ENCODE results near the gene ELAC2. TPM values are rescaled to one million over a fixed set of nuclear protein-coding genes. Genes with fewer than 3 reads are reported as not detected.
A peak's percentile ranks its signal among the peaks of the same experiment; 100 is the strongest.

Gene ELAC2, protein sequence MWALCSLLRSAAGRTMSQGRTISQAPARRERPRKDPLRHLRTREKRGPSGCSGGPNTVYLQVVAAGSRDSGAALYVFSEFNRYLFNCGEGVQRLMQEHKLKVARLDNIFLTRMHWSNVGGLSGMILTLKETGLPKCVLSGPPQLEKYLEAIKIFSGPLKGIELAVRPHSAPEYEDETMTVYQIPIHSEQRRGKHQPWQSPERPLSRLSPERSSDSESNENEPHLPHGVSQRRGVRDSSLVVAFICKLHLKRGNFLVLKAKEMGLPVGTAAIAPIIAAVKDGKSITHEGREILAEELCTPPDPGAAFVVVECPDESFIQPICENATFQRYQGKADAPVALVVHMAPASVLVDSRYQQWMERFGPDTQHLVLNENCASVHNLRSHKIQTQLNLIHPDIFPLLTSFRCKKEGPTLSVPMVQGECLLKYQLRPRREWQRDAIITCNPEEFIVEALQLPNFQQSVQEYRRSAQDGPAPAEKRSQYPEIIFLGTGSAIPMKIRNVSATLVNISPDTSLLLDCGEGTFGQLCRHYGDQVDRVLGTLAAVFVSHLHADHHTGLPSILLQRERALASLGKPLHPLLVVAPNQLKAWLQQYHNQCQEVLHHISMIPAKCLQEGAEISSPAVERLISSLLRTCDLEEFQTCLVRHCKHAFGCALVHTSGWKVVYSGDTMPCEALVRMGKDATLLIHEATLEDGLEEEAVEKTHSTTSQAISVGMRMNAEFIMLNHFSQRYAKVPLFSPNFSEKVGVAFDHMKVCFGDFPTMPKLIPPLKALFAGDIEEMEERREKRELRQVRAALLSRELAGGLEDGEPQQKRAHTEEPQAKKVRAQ
- total RNA-seq = 80.7 and 91.2 TPM in 2 replicates

DNA sequence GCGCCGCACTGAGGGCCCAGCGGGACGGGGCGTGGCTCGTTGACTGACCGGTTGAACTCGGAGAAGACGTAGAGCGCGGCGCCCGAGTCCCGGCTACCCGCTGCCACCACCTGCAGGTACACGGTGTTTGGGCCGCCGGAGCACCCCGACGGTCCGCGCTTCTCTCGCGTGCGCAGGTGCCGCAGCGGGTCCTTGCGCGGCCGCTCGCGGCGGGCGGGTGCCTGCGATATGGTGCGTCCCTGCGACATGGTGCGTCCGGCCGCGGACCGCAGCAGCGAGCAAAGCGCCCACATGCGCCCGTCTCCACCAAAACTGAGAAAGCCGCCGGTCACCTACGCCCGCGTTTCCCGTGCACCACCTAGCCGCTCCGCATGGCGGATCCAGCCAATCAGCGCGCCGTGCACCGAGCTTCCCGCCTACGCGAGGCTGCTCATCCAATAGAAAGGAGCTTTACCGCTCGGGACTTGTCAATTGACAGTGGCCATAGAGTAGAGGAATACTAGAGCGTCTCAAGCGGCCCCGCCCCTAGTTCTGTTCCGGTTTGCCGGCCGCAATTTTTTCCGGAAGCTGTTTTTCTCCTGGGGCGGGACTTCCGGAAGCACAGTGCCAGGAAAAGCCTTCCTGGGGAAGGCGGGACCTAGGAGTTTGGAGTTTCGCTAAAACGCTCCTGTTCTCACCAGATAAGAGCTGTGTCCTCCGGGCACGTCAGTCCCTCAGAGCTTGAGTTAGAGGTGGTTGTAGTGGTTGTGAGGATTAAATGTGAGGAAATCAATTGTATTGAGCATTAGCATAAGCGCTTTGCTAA is at the start of gene ELAC2:
ELAC2 (minus strand) TSS at position 373 of the 805 bp plus-strand sequence; CDS start at position 293, 80 bp downstream.
- H3K27ac Mint-ChIP-seq = peak within 1 kb of the TSS; percentile 91
- H3K9me3 Mint-ChIP-seq = no peaks in the 10 kb centered on the region
- intact Hi-C loops (cut with micrococcal nuclease) = loop anchor here (1.0 to 2.0 kb wide), 3 partner anchors 15 to 1285 kb away; partner anchors contain the start of gene ZNF18
- no peaks in the 10 kb centered on the region for H3K27me3 Mint-ChIP-seq (ENCODE audit: low read depth)
- H3K4me3 Mint-ChIP-seq (ENCODE audit: low read depth) = peak within 1 kb of the TSS; percentile 92
- H3K36me3 Mint-ChIP-seq (ENCODE audit: low read depth) = peaks cover 40% of the 10 kb centered on the region
- peaks cover 26% of the 10 kb centered on the region for H3K4me1 Mint-ChIP-seq (ENCODE audit: low read depth)
- DNase-seq (ENCODE audit: low spot score) = peak; percentile 97

DNA sequence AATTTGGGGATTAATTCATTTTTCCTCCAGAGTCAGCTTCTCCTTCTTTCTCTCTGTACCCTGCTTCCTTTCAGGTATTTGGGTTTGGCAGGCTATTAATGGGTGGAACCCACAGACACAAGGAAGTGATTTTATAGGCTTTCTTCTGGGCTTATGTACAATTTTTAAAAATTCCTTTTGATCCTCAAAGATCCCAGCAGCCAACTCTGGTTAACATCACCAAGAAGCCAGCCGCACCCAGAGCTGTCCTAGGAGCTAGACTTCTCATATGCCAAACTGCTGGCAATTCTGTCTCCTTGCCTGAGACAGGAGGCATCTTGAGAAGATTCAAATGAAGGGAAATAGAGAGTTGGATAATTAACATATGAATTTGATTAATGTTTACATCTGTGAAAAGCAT is 47.2 kb upstream of the ELAC2 start:
- Mint-ChIP-seq H3K27ac (no peak overlapping the region), H3K27me3 (ENCODE audit: low read depth) (no peaks in the 10 kb centered on the region), H3K9me3 (peaks cover 5% of the 10 kb centered on the region), H3K4me3 (ENCODE audit: low read depth) (no peak overlapping the region), H3K4me1 (ENCODE audit: low read depth) (no peaks in the 10 kb centered on the region), H3K36me3 (ENCODE audit: low read depth) (no peaks in the 10 kb centered on the region)
- intact Hi-C loops (cut with micrococcal nuclease) = no loop called here
- no peak for DNase-seq (ENCODE audit: low spot score)

DNA sequence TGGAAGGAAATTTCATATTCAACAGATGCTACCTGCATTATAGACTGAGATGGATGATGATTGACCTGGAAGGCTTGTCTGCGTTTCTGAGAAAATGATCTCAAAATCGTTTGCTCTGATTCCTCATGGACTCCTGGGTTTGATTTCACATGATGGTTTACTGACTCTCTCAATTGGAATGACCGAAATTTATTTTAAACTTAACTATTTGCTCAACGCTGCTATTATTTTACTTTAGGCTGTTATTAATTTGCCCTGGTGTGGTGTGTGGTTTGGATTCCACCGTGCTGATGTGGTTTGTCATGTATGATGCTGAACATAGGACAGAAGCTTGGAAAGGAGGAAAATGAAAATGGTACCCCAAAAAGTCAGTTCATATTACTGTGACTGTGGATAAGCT is 37.3 kb upstream of the ELAC2 start:
- DNase-seq (ENCODE audit: low spot score) = no peak
- H3K4me3 Mint-ChIP-seq (ENCODE audit: low read depth) = no peak overlapping the region
- no peaks in the 10 kb centered on the region for H3K9me3 Mint-ChIP-seq
- H3K27ac Mint-ChIP-seq = no peak overlapping the region
- H3K36me3 Mint-ChIP-seq (ENCODE audit: low read depth) = no peaks in the 10 kb centered on the region
- H3K27me3 Mint-ChIP-seq (ENCODE audit: low read depth) = no peaks in the 10 kb centered on the region
- no peaks in the 10 kb centered on the region for H3K4me1 Mint-ChIP-seq (ENCODE audit: low read depth)
- intact Hi-C loops (cut with micrococcal nuclease) = no loop called here

DNA sequence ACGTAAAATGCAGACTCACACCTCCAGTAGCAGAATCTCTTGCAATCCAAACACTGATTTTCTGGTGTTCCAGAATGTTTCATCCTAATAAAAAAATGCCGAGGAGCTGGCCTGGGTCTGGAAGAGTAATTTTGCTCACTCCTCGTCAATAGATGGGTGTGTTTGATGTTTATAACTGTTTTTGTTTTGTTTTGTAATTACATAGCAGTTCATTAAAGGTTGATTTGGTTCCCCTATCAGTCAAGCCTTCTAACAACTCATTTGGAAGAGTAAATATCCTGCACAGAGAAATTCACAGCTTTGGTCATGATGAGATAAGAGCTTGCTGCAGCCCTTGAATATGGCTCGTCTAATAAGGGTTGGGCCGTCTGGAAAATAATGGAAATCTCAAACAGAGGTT is 36.8 kb upstream of the ELAC2 start:
- no peaks in the 10 kb centered on the region for H3K27me3 Mint-ChIP-seq (ENCODE audit: low read depth)
- no peaks in the 10 kb centered on the region for H3K36me3 Mint-ChIP-seq (ENCODE audit: low read depth)
- H3K9me3 Mint-ChIP-seq = no peaks in the 10 kb centered on the region
- no peak for DNase-seq (ENCODE audit: low spot score)
- no peak overlapping the region for H3K4me3 Mint-ChIP-seq (ENCODE audit: low read depth)
- H3K27ac Mint-ChIP-seq = no peak overlapping the region
- no peaks in the 10 kb centered on the region for H3K4me1 Mint-ChIP-seq (ENCODE audit: low read depth)
- intact Hi-C loops (cut with micrococcal nuclease) = no loop called here

- H3K27ac Mint-ChIP-seq = no peak overlapping the region
- no peaks in the 10 kb centered on the region for H3K27me3 Mint-ChIP-seq (ENCODE audit: low read depth)
- H3K4me1 Mint-ChIP-seq (ENCODE audit: low read depth) = no peaks in the 10 kb centered on the region
- no peaks in the 10 kb centered on the region for H3K9me3 Mint-ChIP-seq
- H3K4me3 Mint-ChIP-seq (ENCODE audit: low read depth) = no peak overlapping the region
- H3K36me3 Mint-ChIP-seq (ENCODE audit: low read depth) = no peaks in the 10 kb centered on the region
- intact Hi-C loops (cut with micrococcal nuclease) = no loop called here
- no peak for DNase-seq (ENCODE audit: low spot score)
Measured at GRCh38 chr17:13051915-13052314, 34.1 kb upstream of the ELAC2 start.

- no peaks in the 10 kb centered on the region for H3K36me3 Mint-ChIP-seq (ENCODE audit: low read depth)
- H3K27me3 Mint-ChIP-seq (ENCODE audit: low read depth) = no peaks in the 10 kb centered on the region
Measured at GRCh38 chr17:13047011-13047606, 29.3 kb upstream of the ELAC2 start.

GRCh38 chr17:13046361-13046760 is 28.5 kb upstream of the ELAC2 start:
- no peaks in the 10 kb centered on the region for H3K4me1 Mint-ChIP-seq (ENCODE audit: low read depth)

More at GRCh38 chr17:13047011-13047606, 29.3 kb upstream of the ELAC2 start:
- Mint-ChIP-seq H3K4me1 (ENCODE audit: low read depth) (no peaks in the 10 kb centered on the region), H3K27ac (no peak overlapping the region), H3K9me3 (no peaks in the 10 kb centered on the region), H3K4me3 (ENCODE audit: low read depth) (no peak overlapping the region)
- intact Hi-C loops (cut with micrococcal nuclease) = no loop called here
- DNase-seq (ENCODE audit: low spot score) = no peak

DNA sequence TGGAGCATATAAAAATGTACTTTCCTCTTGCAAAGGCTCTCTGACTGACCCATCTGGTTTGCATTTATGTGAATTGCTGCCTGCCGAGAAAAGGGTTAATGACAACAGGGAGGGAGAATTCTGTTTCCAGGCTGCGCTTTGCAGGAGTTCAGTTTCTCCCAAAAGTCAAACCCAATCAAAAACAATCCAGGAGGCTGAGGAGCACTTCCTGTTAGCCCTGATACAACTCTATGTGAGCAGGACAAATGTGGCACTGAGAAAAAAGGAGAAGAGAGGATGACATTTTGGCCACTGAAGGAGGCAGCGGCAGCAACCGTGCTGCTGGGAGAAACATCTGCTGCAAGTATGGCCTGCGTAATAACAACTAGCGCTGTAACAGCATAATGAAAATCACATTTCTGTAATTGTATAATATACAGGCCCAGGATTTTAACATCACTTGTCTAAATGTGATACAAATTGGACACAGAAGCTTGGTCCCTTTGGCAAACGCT is 26.8 kb upstream of the ELAC2 start:
- Mint-ChIP-seq H3K9me3 (no peaks in the 10 kb centered on the region), H3K36me3 (ENCODE audit: low read depth) (no peaks in the 10 kb centered on the region), H3K27me3 (ENCODE audit: low read depth) (no peaks in the 10 kb centered on the region), H3K27ac (no peak overlapping the region), H3K4me3 (ENCODE audit: low read depth) (no peak overlapping the region), H3K4me1 (ENCODE audit: low read depth) (no peaks in the 10 kb centered on the region)
- intact Hi-C loops (cut with micrococcal nuclease) = no loop called here
- no peak for DNase-seq (ENCODE audit: low spot score)

More at GRCh38 chr17:13046361-13046760, 28.5 kb upstream of the ELAC2 start:
- intact Hi-C loops (cut with micrococcal nuclease) = no loop called here
- Mint-ChIP-seq H3K27ac (no peak overlapping the region), H3K36me3 (ENCODE audit: low read depth) (no peaks in the 10 kb centered on the region), H3K27me3 (ENCODE audit: low read depth) (no peaks in the 10 kb centered on the region), H3K9me3 (no peaks in the 10 kb centered on the region), H3K4me3 (ENCODE audit: low read depth) (no peak overlapping the region)
- no peak for DNase-seq (ENCODE audit: low spot score)

DNA sequence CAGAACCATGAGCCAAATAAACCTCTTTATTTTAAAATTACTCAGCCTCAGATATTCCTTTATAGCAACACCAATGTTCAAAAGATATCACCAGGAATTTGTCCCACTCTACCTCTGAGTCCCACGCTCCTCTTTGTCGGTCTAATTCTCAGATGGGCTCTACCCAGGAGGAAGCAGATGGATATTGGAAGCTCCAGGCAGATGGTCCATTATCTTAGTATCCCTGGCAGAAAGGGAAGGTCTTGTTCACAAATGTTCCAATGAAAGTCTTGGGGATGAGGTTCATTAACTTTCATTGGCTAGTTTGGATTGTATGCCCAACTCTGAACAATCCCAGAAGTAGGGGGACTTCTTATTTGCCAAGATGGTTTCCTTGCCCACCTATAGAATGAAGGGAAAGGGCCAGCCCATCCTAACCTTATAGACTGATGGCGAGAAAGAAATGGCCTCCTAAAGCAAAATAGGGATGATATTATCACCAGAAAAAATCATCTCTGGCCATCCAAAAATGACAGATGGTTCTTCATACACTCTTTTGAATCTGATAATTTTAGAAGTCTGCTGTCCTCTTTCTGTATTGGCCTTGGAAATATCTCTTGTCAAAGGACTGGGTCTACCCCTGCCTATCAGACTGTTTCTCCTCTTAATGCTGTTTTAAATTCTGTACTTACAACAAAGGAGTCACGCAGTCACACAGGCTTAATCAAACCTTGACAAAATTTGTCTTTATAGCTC is 21.3 kb upstream of the ELAC2 start:
- Mint-ChIP-seq H3K27me3 (ENCODE audit: low read depth) (no peaks in the 10 kb centered on the region), H3K27ac (no peak overlapping the region), H3K36me3 (ENCODE audit: low read depth) (no peaks in the 10 kb centered on the region), H3K9me3 (peaks cover 9% of the 10 kb centered on the region), H3K4me1 (ENCODE audit: low read depth) (no peaks in the 10 kb centered on the region), H3K4me3 (ENCODE audit: low read depth) (no peak overlapping the region)
- intact Hi-C loops (cut with micrococcal nuclease) = no loop called here
- DNase-seq (ENCODE audit: low spot score) = no peak

DNA sequence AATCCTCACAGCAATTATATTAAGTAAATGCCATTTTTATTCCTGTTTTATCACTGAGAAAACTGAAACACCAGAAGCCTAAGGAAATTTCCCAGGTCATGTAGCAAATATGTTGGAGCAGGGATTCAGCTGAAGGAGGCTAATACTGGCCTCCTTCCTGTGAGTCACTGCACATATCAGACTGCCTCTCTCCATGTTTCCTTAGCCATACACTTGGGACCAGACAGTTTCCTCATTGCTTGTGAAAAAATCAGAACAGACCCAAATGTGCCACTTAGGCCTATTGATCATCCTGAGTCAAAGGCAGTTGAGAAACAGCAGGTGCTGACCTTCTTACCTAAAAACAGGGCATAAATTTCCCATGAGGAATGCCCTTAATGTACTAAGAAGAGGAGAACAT is 18.9 kb upstream of the ELAC2 start:
- Mint-ChIP-seq H3K4me1 (ENCODE audit: low read depth) (no peaks in the 10 kb centered on the region), H3K36me3 (ENCODE audit: low read depth) (no peaks in the 10 kb centered on the region), H3K9me3 (peaks cover 9% of the 10 kb centered on the region), H3K27me3 (ENCODE audit: low read depth) (no peaks in the 10 kb centered on the region), H3K4me3 (ENCODE audit: low read depth) (no peak overlapping the region), H3K27ac (no peak overlapping the region)
- intact Hi-C loops (cut with micrococcal nuclease) = no loop called here
- DNase-seq (ENCODE audit: low spot score) = no peak

- H3K9me3 Mint-ChIP-seq = peaks cover 9% of the 10 kb centered on the region
- no peaks in the 10 kb centered on the region for H3K36me3 Mint-ChIP-seq (ENCODE audit: low read depth)
- no peaks in the 10 kb centered on the region for H3K27me3 Mint-ChIP-seq (ENCODE audit: low read depth)
- H3K4me1 Mint-ChIP-seq (ENCODE audit: low read depth) = no peaks in the 10 kb centered on the region
- DNase-seq (ENCODE audit: low spot score) = no peak
- H3K27ac Mint-ChIP-seq = no peak overlapping the region
- intact Hi-C loops (cut with micrococcal nuclease) = no loop called here
- H3K4me3 Mint-ChIP-seq (ENCODE audit: low read depth) = no peak overlapping the region
Measured at GRCh38 chr17:13035420-13035819, 17.6 kb upstream of the ELAC2 start.
